RWPE1 (cell line): ENCODE results near the gene DSCAML1.

Experiments
- CTCF ChIA-PET: fragments of 350-600 bp; sonication (Branson Sonifier 250); formaldehyde crosslinking; extraction: SDS; loops from one replicate; lab custom pipeline; 2021; lab: Yijun Ruan, JAX
- POLR2A ChIA-PET: fragments of 400-600 bp; formaldehyde crosslinking; extraction: SDS; loops from one replicate; lab custom pipeline; 2020; ENCODE audit warnings: antibody characterized with exemption; ENCODE audit not compliant: low non-redundant PET; lab: Yijun Ruan, JAX
- DNase-seq: peaks from one replicate; pipeline ENCODE4 v3.0.0; 2012; ENCODE audit warnings: low spot score
- H3K27ac ChIP-seq: fragments of 450-650 bp; 2 replicates; pipeline ENCODE4 v1.5.1; 2017
- TF ChIP-seq, protein P1 (sequence below): fragments of 450-650 bp; conservative IDR thresholded peaks from 2 replicates; pipeline ENCODE4 v1.5.1; 2017; ENCODE audit warnings: low read depth, mild to moderate bottlenecking

Gene DSCAML1

DNA sequence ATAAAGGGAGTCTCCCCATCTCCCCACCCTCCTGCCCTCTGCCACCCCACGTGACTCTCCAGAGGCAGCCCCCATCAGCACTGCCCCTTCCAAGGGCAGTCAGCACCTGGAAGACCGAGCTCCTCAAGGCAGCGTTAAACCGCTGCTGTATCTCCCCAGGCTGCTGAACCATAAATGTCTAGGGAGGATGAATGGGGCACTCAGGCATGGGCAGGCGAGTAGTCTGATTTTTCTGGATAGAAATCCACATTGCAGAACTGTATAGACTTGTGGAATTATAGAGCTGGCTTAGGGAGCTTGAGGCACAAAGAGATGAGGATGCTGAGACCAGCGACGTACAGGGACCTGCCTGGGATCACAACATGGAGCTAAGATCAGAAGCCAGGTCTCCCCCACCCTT, 269.7 kb downstream of the DSCAML1 start:
- TF ChIP-seq, protein P1, sequence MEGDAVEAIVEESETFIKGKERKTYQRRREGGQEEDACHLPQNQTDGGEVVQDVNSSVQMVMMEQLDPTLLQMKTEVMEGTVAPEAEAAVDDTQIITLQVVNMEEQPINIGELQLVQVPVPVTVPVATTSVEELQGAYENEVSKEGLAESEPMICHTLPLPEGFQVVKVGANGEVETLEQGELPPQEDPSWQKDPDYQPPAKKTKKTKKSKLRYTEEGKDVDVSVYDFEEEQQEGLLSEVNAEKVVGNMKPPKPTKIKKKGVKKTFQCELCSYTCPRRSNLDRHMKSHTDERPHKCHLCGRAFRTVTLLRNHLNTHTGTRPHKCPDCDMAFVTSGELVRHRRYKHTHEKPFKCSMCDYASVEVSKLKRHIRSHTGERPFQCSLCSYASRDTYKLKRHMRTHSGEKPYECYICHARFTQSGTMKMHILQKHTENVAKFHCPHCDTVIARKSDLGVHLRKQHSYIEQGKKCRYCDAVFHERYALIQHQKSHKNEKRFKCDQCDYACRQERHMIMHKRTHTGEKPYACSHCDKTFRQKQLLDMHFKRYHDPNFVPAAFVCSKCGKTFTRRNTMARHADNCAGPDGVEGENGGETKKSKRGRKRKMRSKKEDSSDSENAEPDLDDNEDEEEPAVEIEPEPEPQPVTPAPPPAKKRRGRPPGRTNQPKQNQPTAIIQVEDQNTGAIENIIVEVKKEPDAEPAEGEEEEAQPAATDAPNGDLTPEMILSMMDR, result no peak
- ChIA-PET POLR2A (no interaction called here), CTCF (no interaction called here)
- DNase-seq, result no peak
- no peak overlapping the region for H3K27ac ChIP-seq

DNA sequence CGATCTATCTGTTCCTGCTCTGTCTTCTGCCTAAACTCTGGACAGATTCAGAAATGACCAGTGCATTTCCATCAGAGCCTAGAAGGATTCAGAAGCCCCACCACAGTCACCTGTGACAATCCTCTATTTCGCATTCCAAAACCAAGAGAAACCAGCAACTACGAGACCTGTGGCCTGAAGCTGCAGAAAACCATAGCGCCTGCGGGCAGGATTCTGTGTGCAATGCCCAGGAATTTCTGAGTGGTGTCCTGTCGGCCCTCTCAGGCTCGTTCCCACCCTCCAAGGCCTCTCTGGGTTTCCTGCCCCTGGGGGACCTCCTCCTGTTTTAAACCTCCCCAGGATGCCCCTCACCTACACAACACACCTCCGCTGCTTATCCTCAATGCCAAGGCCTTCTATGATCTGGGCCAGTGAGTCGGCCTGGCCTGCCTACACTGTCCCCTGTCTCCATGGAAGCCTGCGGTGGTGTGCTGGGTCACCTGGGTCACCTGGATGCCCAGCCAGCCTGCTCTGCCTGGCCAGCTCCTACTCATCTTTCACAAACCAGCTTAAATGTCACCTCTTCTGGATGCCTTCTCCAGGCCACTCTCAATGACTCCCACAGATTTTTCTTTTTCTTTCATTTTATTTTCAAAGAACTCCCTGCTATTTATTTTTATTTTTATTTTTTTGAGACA, 271.0 kb downstream of the DSCAML1 start:
- no peak for DNase-seq
- TF ChIP-seq, protein P1, result no peak
- ChIA-PET POLR2A (no interaction called here), CTCF (no interaction called here)
- H3K27ac ChIP-seq, result no peak overlapping the region

DNA sequence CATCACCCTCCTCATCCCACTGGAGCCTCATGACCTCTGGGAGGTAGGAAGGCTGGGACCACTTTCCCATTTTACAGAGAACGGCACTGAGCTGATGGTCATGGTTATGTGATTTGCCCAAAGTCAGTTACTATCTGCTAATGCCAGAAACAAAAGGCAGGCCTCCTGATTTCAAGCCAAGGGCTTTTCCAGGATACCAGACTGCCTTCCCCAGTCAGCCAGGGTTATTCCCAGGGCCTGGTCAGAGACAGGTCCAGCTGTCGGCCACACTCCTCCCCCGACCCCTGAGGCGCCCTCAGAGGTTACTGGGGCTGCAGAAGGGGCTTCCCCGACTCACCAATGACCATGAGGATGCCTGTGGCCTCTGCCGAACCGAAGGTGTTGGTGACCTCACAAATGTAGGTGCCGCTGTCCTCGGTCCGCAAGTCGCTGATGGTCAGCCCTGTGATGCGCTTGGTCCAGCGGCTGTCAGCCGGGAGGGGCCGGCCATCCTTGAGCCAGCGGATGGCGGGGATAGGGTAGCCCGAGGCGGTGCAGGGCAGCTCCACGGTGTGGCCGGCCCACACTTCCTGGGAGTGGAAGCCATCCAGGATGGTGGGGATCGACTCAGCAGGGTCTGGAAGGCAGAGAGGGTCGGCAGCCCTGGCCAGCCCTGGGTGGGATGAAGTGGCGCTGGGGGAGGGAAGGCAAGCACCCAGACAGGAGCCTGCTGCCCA, 272.4 kb downstream of the DSCAML1 start:
- ChIA-PET POLR2A (no interaction called here), CTCF (interaction anchor here (1.0 kb wide), 1 partner anchor 8 kb away, joined by 4 read pairs; no protein-coding TSS in a partner anchor)
- DNase-seq, result no peak
- TF ChIP-seq, protein P1, result no peak
- H3K27ac ChIP-seq, result no peak overlapping the region

DNA sequence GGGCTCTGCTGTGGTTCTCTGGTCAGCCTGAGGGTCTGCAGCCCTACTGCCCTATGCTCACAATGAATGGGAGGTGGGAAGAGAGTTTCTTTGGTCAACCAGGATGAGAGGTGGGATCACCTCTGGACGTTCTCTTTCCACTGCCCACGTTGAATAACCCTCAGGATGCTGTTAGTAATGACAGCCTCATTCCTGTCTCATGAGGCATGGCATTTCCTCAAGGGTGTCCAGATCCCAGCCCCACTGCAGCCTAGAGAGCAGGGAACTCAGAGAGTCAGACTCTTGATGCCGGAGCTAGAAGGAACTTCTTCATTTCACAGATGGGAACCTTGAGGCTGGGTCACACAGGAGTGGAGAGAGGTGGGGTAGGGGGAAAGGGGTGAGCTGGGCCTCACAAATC, 273.3 kb downstream of the DSCAML1 start:
- no peak overlapping the region for H3K27ac ChIP-seq
- no peak for DNase-seq
- TF ChIP-seq, protein P1, result no peak
- ChIA-PET POLR2A (no interaction called here), CTCF (interaction anchor here (0.6 to 1.0 kb wide), 3 partner anchors 9 to 98 kb away, joined by 3 to 6 read pairs (median 4); no protein-coding TSS in a partner anchor)

DNA sequence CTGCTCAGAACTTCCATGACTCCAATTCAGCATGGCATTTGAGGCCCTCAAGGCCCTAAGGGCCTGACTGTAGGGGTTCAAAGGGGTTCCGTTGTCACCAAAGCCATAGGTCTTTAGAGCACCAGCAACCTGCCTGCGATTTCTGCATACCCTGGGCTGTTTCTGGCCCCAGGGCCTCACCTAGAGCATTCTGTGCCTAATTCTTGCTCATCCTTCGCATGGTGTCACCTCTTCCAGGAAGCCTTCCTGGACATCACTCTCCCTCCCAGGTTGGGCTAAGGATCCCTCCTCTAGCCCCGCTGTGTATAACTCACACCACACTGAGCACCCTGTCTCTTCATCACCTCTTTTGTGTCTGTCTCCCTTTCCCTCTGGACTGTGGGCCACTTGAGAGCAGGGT, 275.0 kb downstream of the DSCAML1 start:
- TF ChIP-seq, protein P1, result no peak
- H3K27ac ChIP-seq, result no peak overlapping the region
- CTCF ChIA-PET, result no interaction called here
- no peak for DNase-seq
- POLR2A ChIA-PET, result no interaction called here

DNA sequence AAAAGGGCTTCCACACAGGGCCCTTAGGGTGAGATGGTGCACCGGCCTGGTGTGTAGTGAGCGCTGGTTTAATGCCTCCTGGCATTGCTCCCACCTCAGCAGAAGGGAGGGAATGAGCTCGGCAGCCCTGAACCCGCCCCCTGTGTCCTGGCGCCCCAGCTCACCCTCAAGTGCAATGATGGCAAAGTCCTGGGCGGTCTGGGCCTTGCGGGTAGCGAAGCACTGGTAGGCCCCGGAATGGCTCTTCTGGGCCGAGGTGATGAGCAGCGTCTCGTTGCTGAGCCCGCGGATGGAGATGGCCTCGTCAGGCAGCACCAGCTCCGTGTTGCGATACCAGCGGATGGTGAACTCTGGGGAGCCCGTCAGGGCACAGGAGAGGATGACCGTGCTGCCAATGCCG, 276.1 kb downstream of the DSCAML1 start:
- POLR2A ChIA-PET, result no interaction called here
- CTCF ChIA-PET, result interaction anchor here (0.6 to 0.7 kb wide), 2 partner anchors 47 to 234 kb away, joined by 3 to 4 read pairs; no protein-coding TSS in a partner anchor
- no peak for DNase-seq
- no peak overlapping the region for H3K27ac ChIP-seq
- TF ChIP-seq, protein P1, result no peak
